Loucy (cell line): ENCODE measurements around the gene EHF.

Source experiments
- H2AFZ ChIP-seq: fragments of 200-600 bp; sonication (generic); 2 replicates; pipeline ENCODE4 v1.6.0; 2016; ENCODE audit warnings: antibody characterized with exemption, mild to moderate bottlenecking, low read length, moderate library complexity
- H3F3A ChIP-seq: fragments of 200-600 bp; 2 replicates; pipeline ENCODE4 v1.6.0; 2016; ENCODE audit warnings: antibody characterized with exemption, low read depth, mild to moderate bottlenecking
- H3K27me3 ChIP-seq: fragments of 200-600 bp; sonication (generic); 2 replicates; pipeline ENCODE4 v1.6.1; 2014; ENCODE audit warnings: low read length, mild to moderate bottlenecking; ENCODE audit not compliant: insufficient read depth, poor library complexity, severe bottlenecking
- H3K36me3 ChIP-seq: fragments of 200-600 bp; sonication (generic); 2 replicates; pipeline ENCODE4 v1.6.1; 2016; ENCODE audit warnings: low read length; ENCODE audit not compliant: insufficient read depth
- H3K4me1 ChIP-seq: fragments of 200-600 bp; sonication (generic); 2 replicates; pipeline ENCODE4 v1.5.1; 2014; ENCODE audit warnings: low read length, mild to moderate bottlenecking; ENCODE audit not compliant: insufficient read depth, poor library complexity, severe bottlenecking
- H3K4me2 ChIP-seq: fragments of 200-600 bp; sonication (generic); 2 replicates; pipeline ENCODE4 v1.6.0; 2014; ENCODE audit warnings: antibody characterized with exemption, low read length, low read depth, mild to moderate bottlenecking; ENCODE audit not compliant: poor library complexity, severe bottlenecking
- H3K4me3 ChIP-seq: fragments of 200-600 bp; sonication (generic); 2 replicates; pipeline ENCODE4 v1.5.1; 2014; ENCODE audit warnings: low read length, mild to moderate bottlenecking, mixed read lengths; ENCODE audit not compliant: poor library complexity, severe bottlenecking
- H3K79me2 ChIP-seq: fragments of 200-600 bp; sonication (generic); 2 replicates; pipeline ENCODE4 v1.6.1; 2014; ENCODE audit warnings: low read length; ENCODE audit not compliant: insufficient read depth
- H3K9ac ChIP-seq: fragments of 200-600 bp; sonication (generic); 2 replicates; pipeline ENCODE4 v1.6.0; 2014; ENCODE audit warnings: mild to moderate bottlenecking, low read depth, low read length, moderate library complexity; ENCODE audit not compliant: poor library complexity, severe bottlenecking
- H3K9me2 ChIP-seq: fragments of 200-600 bp; sonication (generic); replicated peaks from 2 replicates; pipeline ENCODE4 v1.6.1; 2016; ENCODE audit warnings: low read depth, low read length, mixed read lengths
- H3K9me3 ChIP-seq: fragments of 200-600 bp; sonication (generic); 2 replicates; pipeline ENCODE4 v1.6.1; 2014; ENCODE audit warnings: mild to moderate bottlenecking, antibody characterized with exemption, low read length, low read depth; ENCODE audit not compliant: insufficient read depth
- H4K20me1 ChIP-seq: fragments of 200-600 bp; sonication (generic); 2 replicates; pipeline ENCODE4 v1.6.0; 2014; ENCODE audit warnings: antibody characterized with exemption, low read length, mild to moderate bottlenecking; ENCODE audit not compliant: insufficient read depth, poor library complexity, severe bottlenecking
- EZH2phosphoT487 ChIP-seq: fragments of 200-600 bp; IDR thresholded peaks from 2 replicates; pipeline ENCODE4 v1.6.1; 2018; ENCODE audit warnings: antibody characterized with exemption, mild to moderate bottlenecking, moderate library complexity, borderline replicate concordance
- TF ChIP-seq, protein P1 (sequence below): fragments of 200-600 bp; sonication (generic); conservative IDR thresholded peaks from 2 replicates; pipeline ENCODE4 v1.5.1; 2014; ENCODE audit warnings: mild to moderate bottlenecking, antibody characterized with exemption, low read length

The EHF gene

DNA sequence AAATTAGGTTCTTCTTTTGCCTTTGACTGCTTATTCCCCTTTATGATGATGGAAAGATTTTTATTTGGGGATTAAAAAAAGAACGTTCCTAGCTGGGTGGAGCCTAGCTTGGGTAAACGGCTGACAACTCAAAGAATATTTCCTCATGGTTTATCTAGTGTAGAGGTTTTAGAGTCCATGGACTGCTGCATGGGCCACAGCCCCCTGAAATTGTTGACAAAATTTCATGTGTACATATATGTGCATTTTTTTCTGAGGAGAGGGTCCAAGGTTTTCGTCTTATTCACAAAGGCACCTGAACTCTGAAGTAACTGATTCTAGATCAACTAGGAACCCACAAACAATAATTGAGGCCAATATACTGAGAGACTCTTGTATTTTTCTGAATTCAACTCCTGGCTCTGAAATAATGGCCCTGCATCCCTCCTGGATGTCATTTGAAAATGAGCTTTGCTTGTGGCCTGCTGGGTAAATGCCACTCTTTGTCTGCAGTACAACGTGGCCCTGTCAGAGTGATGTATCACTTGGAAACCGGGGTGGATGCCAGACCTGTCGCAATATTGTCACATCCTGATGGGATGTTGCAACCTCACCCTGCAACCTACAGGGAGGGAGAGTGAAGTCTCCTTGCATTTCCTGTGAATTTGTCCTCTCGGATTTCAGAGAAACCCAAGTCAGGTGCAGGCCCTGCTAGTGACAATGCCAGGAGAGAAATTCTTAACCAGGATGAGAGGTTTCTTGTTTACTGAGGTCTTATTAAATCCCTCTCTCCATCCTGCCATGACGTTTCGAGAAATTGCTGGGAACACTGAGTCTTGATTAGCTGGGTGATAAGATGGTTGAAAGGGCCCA, 33.8 kb downstream of the EHF start:
- no peaks in the 10 kb centered on the region for H3K9me3 ChIP-seq
- H3K4me3 ChIP-seq: no peak overlapping the region
- H4K20me1 ChIP-seq: no peaks in the 10 kb centered on the region
- no peaks in the 10 kb centered on the region for H3K79me2 ChIP-seq
- no peaks in the 10 kb centered on the region for H3K27me3 ChIP-seq
- H3F3A ChIP-seq: no peaks in the 10 kb centered on the region
- H2AFZ ChIP-seq: no peak overlapping the region
- TF ChIP-seq, protein P1, sequence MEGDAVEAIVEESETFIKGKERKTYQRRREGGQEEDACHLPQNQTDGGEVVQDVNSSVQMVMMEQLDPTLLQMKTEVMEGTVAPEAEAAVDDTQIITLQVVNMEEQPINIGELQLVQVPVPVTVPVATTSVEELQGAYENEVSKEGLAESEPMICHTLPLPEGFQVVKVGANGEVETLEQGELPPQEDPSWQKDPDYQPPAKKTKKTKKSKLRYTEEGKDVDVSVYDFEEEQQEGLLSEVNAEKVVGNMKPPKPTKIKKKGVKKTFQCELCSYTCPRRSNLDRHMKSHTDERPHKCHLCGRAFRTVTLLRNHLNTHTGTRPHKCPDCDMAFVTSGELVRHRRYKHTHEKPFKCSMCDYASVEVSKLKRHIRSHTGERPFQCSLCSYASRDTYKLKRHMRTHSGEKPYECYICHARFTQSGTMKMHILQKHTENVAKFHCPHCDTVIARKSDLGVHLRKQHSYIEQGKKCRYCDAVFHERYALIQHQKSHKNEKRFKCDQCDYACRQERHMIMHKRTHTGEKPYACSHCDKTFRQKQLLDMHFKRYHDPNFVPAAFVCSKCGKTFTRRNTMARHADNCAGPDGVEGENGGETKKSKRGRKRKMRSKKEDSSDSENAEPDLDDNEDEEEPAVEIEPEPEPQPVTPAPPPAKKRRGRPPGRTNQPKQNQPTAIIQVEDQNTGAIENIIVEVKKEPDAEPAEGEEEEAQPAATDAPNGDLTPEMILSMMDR: no peak
- no peaks in the 10 kb centered on the region for H3K36me3 ChIP-seq
- H3K4me1 ChIP-seq: peaks cover 35% of the 10 kb centered on the region
- H3K9ac ChIP-seq: no peak overlapping the region
- no peaks in the 10 kb centered on the region for H3K9me2 ChIP-seq
- H3K4me2 ChIP-seq: no peak overlapping the region

DNA sequence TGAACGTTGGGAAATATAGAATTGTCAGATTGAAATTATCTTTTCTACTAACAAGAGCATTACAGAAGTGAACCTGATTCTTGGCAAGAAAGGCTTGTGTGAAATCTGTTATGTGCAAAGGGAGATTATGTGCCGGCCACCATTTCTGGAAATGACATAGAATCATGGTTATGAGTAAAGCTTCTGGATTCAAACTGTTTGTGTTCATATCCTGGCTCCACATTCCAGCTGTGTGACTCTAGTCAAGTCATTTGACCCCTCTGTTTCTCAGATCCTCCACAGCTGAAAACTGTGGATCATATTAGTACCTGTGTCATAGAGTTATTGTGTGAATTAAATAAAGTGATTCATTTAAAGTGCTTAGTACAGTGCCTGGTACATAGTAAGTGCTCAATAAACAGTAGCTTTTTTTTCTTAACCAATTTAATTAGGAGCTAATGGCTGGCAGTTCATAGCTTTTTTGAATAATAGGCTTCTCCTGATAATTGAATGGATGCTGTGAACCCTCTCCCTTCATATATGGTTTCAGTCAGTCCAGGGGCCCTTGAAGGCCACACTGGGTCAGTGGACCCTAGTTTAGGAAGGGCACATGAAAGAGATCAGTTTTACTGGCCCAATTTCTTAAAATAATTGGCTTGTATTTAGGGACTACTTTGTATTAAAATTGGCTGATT, 34.6 kb downstream of the EHF start:
- Histone ChIP-seq H3K9ac (no peak overlapping the region), H3K27me3 (no peaks in the 10 kb centered on the region), H3K36me3 (no peaks in the 10 kb centered on the region), H3K9me3 (no peaks in the 10 kb centered on the region), H3K9me2 (no peaks in the 10 kb centered on the region), H4K20me1 (no peaks in the 10 kb centered on the region), H3K4me2 (no peak overlapping the region), H2AFZ (no peak overlapping the region), H3K4me1 (peaks cover 27% of the 10 kb centered on the region), H3F3A (no peaks in the 10 kb centered on the region), H3K4me3 (no peak overlapping the region), H3K79me2 (no peaks in the 10 kb centered on the region)
- TF ChIP-seq, protein P1: no peak
- no peak for TF ChIP-seq EZH2phosphoT487

DNA sequence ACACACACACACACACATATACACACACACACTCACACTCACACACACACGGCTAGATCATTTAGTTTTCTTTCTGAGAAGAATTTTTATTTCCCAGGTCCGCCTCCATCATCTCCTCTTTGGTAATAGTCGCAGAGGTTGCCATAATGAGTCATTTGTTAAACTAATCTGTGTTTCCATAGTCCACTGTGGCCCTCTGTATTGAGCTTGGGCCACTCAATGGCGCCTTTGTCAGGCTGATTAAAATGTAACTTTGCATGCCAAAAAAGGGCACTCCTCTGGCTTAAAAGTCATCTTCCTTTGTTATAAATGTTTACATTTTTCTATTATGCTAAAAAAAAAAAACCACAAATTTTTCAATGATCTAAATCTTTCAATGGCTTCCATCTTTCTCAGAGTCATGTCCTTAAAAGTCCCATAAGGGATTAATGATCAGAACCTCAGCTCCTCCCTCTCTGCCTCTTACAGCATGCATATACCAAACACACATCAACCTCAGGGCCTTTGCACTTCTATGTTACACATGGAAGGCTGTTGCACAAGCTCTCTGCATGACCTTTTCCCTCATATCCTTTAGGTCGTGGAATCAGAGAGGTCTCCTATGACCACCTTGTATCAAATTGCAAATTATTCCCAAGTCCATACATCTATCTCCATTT, 35.3 kb downstream of the EHF start:
- H2AFZ ChIP-seq: no peak overlapping the region
- H3K4me3 ChIP-seq: no peak overlapping the region
- no peaks in the 10 kb centered on the region for H3F3A ChIP-seq
- no peaks in the 10 kb centered on the region for H3K79me2 ChIP-seq
- no peaks in the 10 kb centered on the region for H4K20me1 ChIP-seq
- no peaks in the 10 kb centered on the region for H3K9me3 ChIP-seq
- H3K9me2 ChIP-seq: no peaks in the 10 kb centered on the region
- peaks cover 20% of the 10 kb centered on the region for H3K4me1 ChIP-seq
- no peaks in the 10 kb centered on the region for H3K36me3 ChIP-seq
- no peak overlapping the region for H3K4me2 ChIP-seq
- no peak overlapping the region for H3K9ac ChIP-seq
- no peaks in the 10 kb centered on the region for H3K27me3 ChIP-seq
- TF ChIP-seq, protein P1: no peak
- no peak for TF ChIP-seq EZH2phosphoT487
